PC-9 (cell line): ENCODE data around the gene STAG1. TPM values are rescaled to one million over a fixed set of nuclear protein-coding genes. Genes with fewer than 3 reads are reported as not detected.

Experiments
- BruUV-seq: library from RNA; stranded (reverse); fragments of 400-500 nt; replicated peaks from 2 replicates; lab custom pipeline; 2021; lab: Mats Ljungman, UMichigan
- CTCF ChIA-PET: fragments of 300-600 bp; sonication (Branson Sonifier 250); formaldehyde crosslinking; loops from one replicate; lab custom pipeline; 2022; ENCODE audit warnings: antibody characterized with exemption; lab: Charles Lee
- POLR2A ChIA-PET: fragments of 300-600 bp; sonication (Branson Sonifier 250); formaldehyde crosslinking; loops from one replicate; lab custom pipeline; 2022; ENCODE audit warnings: antibody characterized with exemption; ENCODE audit not compliant: unreplicated experiment; lab: Charles Lee
- DNase-seq, 2 experiments: peaks; one replicate each; pipeline versions ENCODE4 v3.0.0 to v3.0.0-alpha.2; 2015 to 2022; ENCODE audit warnings: mixed read lengths in 1 of 2
- H2AFZ ChIP-seq: fragments of 200-600 bp; sonication (generic); 2 replicates; pipeline ENCODE4 v1.8.1; 2017; ENCODE audit warnings: antibody characterized with exemption
- H3F3A ChIP-seq: fragments of 200-600 bp; sonication (generic); 2 replicates; pipeline ENCODE4 v1.8.1; 2017; ENCODE audit warnings: antibody characterized with exemption, mild to moderate bottlenecking, low read depth; ENCODE audit not compliant: insufficient read depth
- H3K27ac ChIP-seq: fragments of 200-600 bp; sonication (generic); 2 replicates; pipeline ENCODE4 v1.6.1; 2016; ENCODE audit warnings: mixed run types
- H3K27me3 ChIP-seq: fragments of 200-600 bp; sonication (generic); 2 replicates; pipeline ENCODE4 v1.6.1; 2016; ENCODE audit warnings: low read depth, mixed run types; ENCODE audit not compliant: insufficient read depth
- H3K36me3 ChIP-seq: fragments of 200-600 bp; sonication (generic); 2 replicates; pipeline ENCODE4 v1.6.1; 2016; ENCODE audit warnings: low read depth, mixed run types
- H3K4me1 ChIP-seq: fragments of 200-600 bp; sonication (generic); replicated peaks from 2 replicates; pipeline ENCODE4 v1.6.1; 2016; ENCODE audit warnings: mixed run types; ENCODE audit not compliant: insufficient read depth
- H3K4me2 ChIP-seq: fragments of 200-600 bp; sonication (generic); 2 replicates; pipeline ENCODE4 v1.6.1; 2017; ENCODE audit warnings: mixed run types
- H3K4me3 ChIP-seq: fragments of 200-600 bp; sonication (generic); 2 replicates; pipeline ENCODE4 v1.6.1; 2016; ENCODE audit warnings: mixed run types
- H3K79me2 ChIP-seq: fragments of 200-600 bp; sonication (generic); 2 replicates; pipeline ENCODE4 v1.6.1; 2017; ENCODE audit warnings: low read depth, mixed run types
- H3K9me2 ChIP-seq: fragments of 200-600 bp; sonication (generic); 2 replicates; pipeline ENCODE4 v1.8.1; 2017; ENCODE audit warnings: mild to moderate bottlenecking; ENCODE audit not compliant: insufficient read depth
- H3K9me3 ChIP-seq: fragments of 200-600 bp; sonication (generic); 2 replicates; pipeline ENCODE4 v1.8.1; 2016; ENCODE audit warnings: low read depth; ENCODE audit not compliant: insufficient read depth
- H4K20me1 ChIP-seq: fragments of 200-600 bp; sonication (generic); 2 replicates; pipeline ENCODE4 v1.8.1; 2017; ENCODE audit not compliant: insufficient read depth
- CTCF ChIP-seq: fragments of 200-600 bp; sonication (generic); conservative IDR thresholded peaks from 2 replicates; pipeline ENCODE4 v1.6.1; 2017; ENCODE audit warnings: mixed run types, antibody characterized with exemption, mild to moderate bottlenecking, moderate library complexity
- EZH2 ChIP-seq: fragments of 200-600 bp; sonication (generic); IDR thresholded peaks from 2 replicates; pipeline ENCODE4 v1.8.0; 2017; ENCODE audit warnings: antibody characterized with exemption, low read depth
- intact Hi-C: fragments of 100-400 bp; cut with micrococcal nuclease; formaldehyde crosslinking; loops from one replicate; pipeline ENCODE4 v1.10.0; 2022; ENCODE audit not compliant: unreplicated experiment
- total RNA-seq: library from RNA; stranded (reverse); gene quantifications from 2 replicates; pipeline ENCODE4 v1.2.3, GENCODE V29; 2021

Gene STAG1
- total RNA-seq, 1 experiment from 2014 or later: 39.3 TPM

- Histone ChIP-seq H3K4me2 (no peak overlapping the region), H3K27ac (0 out of 2 replicates have a peak overlapping the region, but pooled peaks have one; percentile 7), H3K79me2 (0 out of 2 replicates have a peak, but pooled peaks cover 4% of the 10 kb centered on the region), H3K9me3 (no peaks in the 10 kb centered on the region), H2AFZ (no peak overlapping the region), H3K36me3 (no peaks in the 10 kb centered on the region), H3K4me1 (0 out of 2 replicates have a peak, but pooled peaks cover 4% of the 10 kb centered on the region), H3K27me3 (no peaks in the 10 kb centered on the region), H4K20me1 (no peaks in the 10 kb centered on the region), H3K9me2 (0 out of 2 replicates have a peak, but pooled peaks cover 4% of the 10 kb centered on the region), H3F3A (peaks cover 18% of the 10 kb centered on the region; the same call in 1 of the 2 replicates), H3K4me3 (no peak overlapping the region)
- POLR2A ChIA-PET: interaction anchor here (0.5 to 0.6 kb wide), 2 partner anchors 206 to 291 kb away, joined by 11 to 12 read pairs; no protein-coding TSS in a partner anchor
- CTCF ChIA-PET: interaction anchor here (0.8 to 2.1 kb wide), 2 partner anchors 206 to 467 kb away, joined by 3 to 15 read pairs; partner anchors contain the start of gene STAG1
- intact Hi-C loops: loop anchor here (1.0 to 10.0 kb wide), 2 partner anchors 206 to 472 kb away; partner anchors contain the start of gene STAG1
- no peak for DNase-seq
- TF ChIP-seq CTCF: peak; percentile 48; the same call in 1 of the 2 replicates
- TF ChIP-seq EZH2: no peak
- no TSS peak for BruUV-seq
These were observed 205.5 kb downstream of the STAG1 start for GRCh38 chr3:136546720-136547119.

- TF ChIP-seq EZH2: no peak
- TF ChIP-seq CTCF: peak; percentile 40; the same call in 1 of the 2 replicates
- H3K79me2 ChIP-seq: 0 out of 2 replicates have a peak, but pooled peaks cover 4% of the 10 kb centered on the region
- H3K4me2 ChIP-seq: no peak overlapping the region
- H3K36me3 ChIP-seq: no peaks in the 10 kb centered on the region
- no peak overlapping the region for H2AFZ ChIP-seq
- 0 out of 2 replicates have a peak, but pooled peaks cover 4% of the 10 kb centered on the region for H3K4me1 ChIP-seq
- H3K9me3 ChIP-seq: no peaks in the 10 kb centered on the region
- peaks cover 18% of the 10 kb centered on the region; the same call in 1 of the 2 replicates for H3F3A ChIP-seq
- 0 out of 2 replicates have a peak, but pooled peaks cover 4% of the 10 kb centered on the region for H3K9me2 ChIP-seq
- ChIA-PET CTCF (interaction anchor here (0.8 to 2.1 kb wide), 2 partner anchors 207 to 468 kb away, joined by 3 to 15 read pairs; partner anchors contain the start of gene STAG1), POLR2A (no interaction called here)
- no peak overlapping the region for H3K4me3 ChIP-seq
- no peak for DNase-seq
- H3K27ac ChIP-seq: no peak overlapping the region
- intact Hi-C loops: loop anchor here (1.0 to 10.0 kb wide), 3 partner anchors 207 to 471 kb away; partner anchors contain the start of gene STAG1
- no peaks in the 10 kb centered on the region for H4K20me1 ChIP-seq
- H3K27me3 ChIP-seq: no peaks in the 10 kb centered on the region
- BruUV-seq: no TSS peak
These were observed 206.4 kb downstream of the STAG1 start for GRCh38 chr3:136545664-136546268.

- no peak for DNase-seq
- no TSS peak for BruUV-seq
- intact Hi-C loops: loop anchor here (10.0 kb wide), 1 partner anchor 470 kb away; no protein-coding TSS in a partner anchor
- Histone ChIP-seq H3K9me2 (0 out of 2 replicates have a peak, but pooled peaks cover 4% of the 10 kb centered on the region), H3K27me3 (no peaks in the 10 kb centered on the region), H3K4me3 (no peak overlapping the region), H3F3A (peaks cover 18% of the 10 kb centered on the region; the same call in 1 of the 2 replicates), H3K79me2 (0 out of 2 replicates have a peak, but pooled peaks cover 4% of the 10 kb centered on the region), H3K36me3 (no peaks in the 10 kb centered on the region), H3K27ac (no peak overlapping the region), H3K4me2 (no peak overlapping the region), H3K9me3 (no peaks in the 10 kb centered on the region), H2AFZ (no peak overlapping the region), H3K4me1 (0 out of 2 replicates have a peak, but pooled peaks cover 4% of the 10 kb centered on the region), H4K20me1 (no peaks in the 10 kb centered on the region)
- no peak for TF ChIP-seq EZH2
- CTCF ChIA-PET: no interaction called here
- POLR2A ChIA-PET: interaction anchor here (0.6 kb wide), 1 partner anchor 115 kb away, joined by 4 read pairs; no protein-coding TSS in a partner anchor
These were observed 207.6 kb downstream of the STAG1 start for GRCh38 chr3:136544532-136544931.
